Neural cell (in vitro differentiated cells): ENCODE data around the gene HELT. TPM values are rescaled to one million over a fixed set of nuclear protein-coding genes. Genes with fewer than 3 reads are reported as not detected.

ENCODE experiments used
- H2AFZ ChIP-seq: fragments of 200-600, 300-800 bp; sonication (generic), shearing (Covaris generic); 2 replicates; pipeline ENCODE4 v1.6.0; 2014; ENCODE audit warnings: low read depth, mild to moderate bottlenecking, antibody characterized with exemption, low read length, moderate library complexity
- H3F3A ChIP-seq: fragments of 200-600 bp; shearing (Covaris generic); 2 replicates; pipeline ENCODE4 v1.6.1; 2016; ENCODE audit warnings: mild to moderate bottlenecking, moderate library complexity, mixed read lengths, antibody characterized with exemption, low read length; ENCODE audit not compliant: insufficient read depth, poor library complexity, severe bottlenecking
- H3K27ac ChIP-seq: fragments of 200-600, 300-800 bp; sonication (generic), shearing (Covaris generic); 2 replicates; pipeline ENCODE4 v1.5.1; 2014; ENCODE audit warnings: mild to moderate bottlenecking, low read length, moderate library complexity
- H3K27me3 ChIP-seq: fragments of 300-800, 200-600 bp; sonication (generic), shearing (Covaris generic); 2 replicates; pipeline ENCODE4 v1.6.0; 2014; ENCODE audit warnings: mild to moderate bottlenecking, low read depth, low read length, moderate library complexity; ENCODE audit not compliant: insufficient read depth
- H3K36me3 ChIP-seq: fragments of 300-800, 200-600 bp; sonication (generic), shearing (Covaris generic); 2 replicates; pipeline ENCODE4 v1.5.1; 2014; ENCODE audit warnings: mild to moderate bottlenecking, antibody characterized with exemption, low read length, moderate library complexity; ENCODE audit not compliant: insufficient read depth
- H3K4me2 ChIP-seq: fragments of 300-800, 200-600 bp; sonication (generic), shearing (Covaris generic); 2 replicates; pipeline ENCODE4 v1.6.0; 2014; ENCODE audit warnings: mild to moderate bottlenecking, low read length
- H3K4me3 ChIP-seq: fragments of 300-800, 200-600 bp; sonication (generic), shearing (Covaris generic); 2 replicates; pipeline ENCODE4 v1.5.1; 2014; ENCODE audit warnings: mild to moderate bottlenecking, low read length, moderate library complexity
- H3K79me2 ChIP-seq: fragments of 200-600 bp; shearing (Covaris generic); replicated peaks from 2 replicates; pipeline ENCODE4 v1.6.0; 2014; ENCODE audit warnings: mild to moderate bottlenecking, low read length, moderate library complexity; ENCODE audit not compliant: insufficient read depth
- H3K9ac ChIP-seq: fragments of 300-800, 200-600 bp; sonication (generic), shearing (Covaris generic); 2 replicates; pipeline ENCODE4 v1.6.1; 2016; ENCODE audit warnings: mild to moderate bottlenecking, low read length, mixed read lengths
- H3K9me2 ChIP-seq: fragments of 200-600 bp; shearing (Covaris generic); 2 replicates; pipeline ENCODE4 v1.6.1; 2016; ENCODE audit warnings: mild to moderate bottlenecking, low read length, mixed read lengths; ENCODE audit not compliant: insufficient read depth
- H3K9me3 ChIP-seq: fragments of 200-600, 300-800 bp; sonication (generic), shearing (Covaris generic); 2 replicates; pipeline ENCODE4 v1.6.1; 2016; ENCODE audit warnings: mild to moderate bottlenecking, mixed run types, low read length, moderate library complexity, mixed read lengths
- H4K20me1 ChIP-seq: fragments of 200-600 bp; shearing (Covaris generic); 2 replicates; pipeline ENCODE4 v1.6.1; 2016; ENCODE audit warnings: mild to moderate bottlenecking, mixed run types; ENCODE audit not compliant: insufficient read depth
- EP300 ChIP-seq: fragments of 450-650 bp; conservative IDR thresholded peaks from 2 replicates; pipeline ENCODE4 v1.6.1; 2014; ENCODE audit warnings: antibody characterized with exemption, mild to moderate bottlenecking, moderate library complexity; ENCODE audit not compliant: poor library complexity, severe bottlenecking
- EZH2 ChIP-seq: fragments of 200-600, 300-800 bp; shearing (Covaris generic), sonication (generic); IDR thresholded peaks from 2 replicates; pipeline ENCODE4 v1.6.1; 2014; ENCODE audit warnings: antibody characterized with exemption, low read length, borderline replicate concordance, mild to moderate bottlenecking; ENCODE audit not compliant: insufficient read depth, poor library complexity, severe bottlenecking
- MXI1 ChIP-seq: fragments of 450-650 bp; conservative IDR thresholded peaks from 2 replicates; pipeline ENCODE4 v1.6.1; 2014; ENCODE audit warnings: antibody characterized with exemption, mild to moderate bottlenecking; ENCODE audit not compliant: poor library complexity, severe bottlenecking
- POLR2AphosphoS5 ChIP-seq: IDR thresholded peaks from 2 replicates; pipeline ENCODE4 v1.6.1; 2012
- RAD21 ChIP-seq: fragments of 450-650 bp; conservative IDR thresholded peaks from 2 replicates; pipeline ENCODE4 v1.6.1; 2014; ENCODE audit warnings: antibody characterized with exemption, mild to moderate bottlenecking, moderate library complexity
- SMC3 ChIP-seq: fragments of 450-650 bp; conservative IDR thresholded peaks from 2 replicates; pipeline ENCODE4 v1.6.1; 2014; ENCODE audit warnings: antibody characterized with exemption, mild to moderate bottlenecking, moderate library complexity; ENCODE audit not compliant: poor library complexity
- TAF1 ChIP-seq: IDR thresholded peaks from 2 replicates; pipeline ENCODE4 v1.6.1; 2012; ENCODE audit warnings: low read depth
- polyA plus RNA-seq: library from polyadenylated mRNA; depleted of rRNA; stranded (reverse); fragments of >200 nt; gene quantifications from 2 replicates; pipeline ENCODE4 v1.2.3, GENCODE V29; 2014
- TF ChIP-seq, protein P1 (sequence below): IDR thresholded peaks from 2 replicates; pipeline ENCODE4 v1.6.1; 2012; ENCODE audit warnings: borderline replicate concordance
- TF ChIP-seq, protein P2 (sequence below): fragments of 450-650 bp; IDR thresholded peaks from 2 replicates; pipeline ENCODE4 v1.5.1; 2014; ENCODE audit warnings: antibody characterized with exemption, mild to moderate bottlenecking, moderate library complexity; ENCODE audit not compliant: poor library complexity, severe bottlenecking

HELT gene
- polyA plus RNA-seq, 1 donor from 2014 or later, result not detected

DNA sequence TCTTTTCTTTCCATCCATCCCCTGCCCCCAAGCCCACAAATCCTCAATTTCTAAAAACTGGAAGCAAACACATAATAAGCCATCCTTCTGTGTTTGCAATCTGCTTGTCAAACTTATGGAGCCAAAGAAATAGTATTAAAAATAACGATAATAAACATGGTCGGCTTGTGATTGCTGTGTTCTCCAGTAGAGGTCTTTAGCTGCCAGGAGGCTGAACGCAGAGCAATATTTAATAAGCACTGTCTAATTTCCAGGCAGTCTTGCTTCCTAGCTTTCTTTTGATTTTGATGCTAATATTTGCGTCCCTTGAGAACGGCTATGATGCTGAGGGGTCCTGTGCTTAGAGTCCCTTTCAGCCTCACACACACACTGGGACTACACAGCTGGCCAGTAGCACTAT is 3.2 kb upstream of the HELT start:
- no peaks in the 10 kb centered on the region for H3K79me2 ChIP-seq
- H3K9me3 ChIP-seq, result no peaks in the 10 kb centered on the region
- H3K36me3 ChIP-seq, result no peaks in the 10 kb centered on the region
- no peaks in the 10 kb centered on the region for H3K9me2 ChIP-seq
- H3F3A ChIP-seq, result no peaks in the 10 kb centered on the region
- TF ChIP-seq POLR2AphosphoS5, result no peak
- no peak for TF ChIP-seq EZH2
- no peak for TF ChIP-seq TAF1
- no peak for TF ChIP-seq RAD21
- TF ChIP-seq, protein P1, sequence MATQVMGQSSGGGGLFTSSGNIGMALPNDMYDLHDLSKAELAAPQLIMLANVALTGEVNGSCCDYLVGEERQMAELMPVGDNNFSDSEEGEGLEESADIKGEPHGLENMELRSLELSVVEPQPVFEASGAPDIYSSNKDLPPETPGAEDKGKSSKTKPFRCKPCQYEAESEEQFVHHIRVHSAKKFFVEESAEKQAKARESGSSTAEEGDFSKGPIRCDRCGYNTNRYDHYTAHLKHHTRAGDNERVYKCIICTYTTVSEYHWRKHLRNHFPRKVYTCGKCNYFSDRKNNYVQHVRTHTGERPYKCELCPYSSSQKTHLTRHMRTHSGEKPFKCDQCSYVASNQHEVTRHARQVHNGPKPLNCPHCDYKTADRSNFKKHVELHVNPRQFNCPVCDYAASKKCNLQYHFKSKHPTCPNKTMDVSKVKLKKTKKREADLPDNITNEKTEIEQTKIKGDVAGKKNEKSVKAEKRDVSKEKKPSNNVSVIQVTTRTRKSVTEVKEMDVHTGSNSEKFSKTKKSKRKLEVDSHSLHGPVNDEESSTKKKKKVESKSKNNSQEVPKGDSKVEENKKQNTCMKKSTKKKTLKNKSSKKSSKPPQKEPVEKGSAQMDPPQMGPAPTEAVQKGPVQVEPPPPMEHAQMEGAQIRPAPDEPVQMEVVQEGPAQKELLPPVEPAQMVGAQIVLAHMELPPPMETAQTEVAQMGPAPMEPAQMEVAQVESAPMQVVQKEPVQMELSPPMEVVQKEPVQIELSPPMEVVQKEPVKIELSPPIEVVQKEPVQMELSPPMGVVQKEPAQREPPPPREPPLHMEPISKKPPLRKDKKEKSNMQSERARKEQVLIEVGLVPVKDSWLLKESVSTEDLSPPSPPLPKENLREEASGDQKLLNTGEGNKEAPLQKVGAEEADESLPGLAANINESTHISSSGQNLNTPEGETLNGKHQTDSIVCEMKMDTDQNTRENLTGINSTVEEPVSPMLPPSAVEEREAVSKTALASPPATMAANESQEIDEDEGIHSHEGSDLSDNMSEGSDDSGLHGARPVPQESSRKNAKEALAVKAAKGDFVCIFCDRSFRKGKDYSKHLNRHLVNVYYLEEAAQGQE, result no peak
- TF ChIP-seq EP300, result no peak
- TF ChIP-seq, protein P2, sequence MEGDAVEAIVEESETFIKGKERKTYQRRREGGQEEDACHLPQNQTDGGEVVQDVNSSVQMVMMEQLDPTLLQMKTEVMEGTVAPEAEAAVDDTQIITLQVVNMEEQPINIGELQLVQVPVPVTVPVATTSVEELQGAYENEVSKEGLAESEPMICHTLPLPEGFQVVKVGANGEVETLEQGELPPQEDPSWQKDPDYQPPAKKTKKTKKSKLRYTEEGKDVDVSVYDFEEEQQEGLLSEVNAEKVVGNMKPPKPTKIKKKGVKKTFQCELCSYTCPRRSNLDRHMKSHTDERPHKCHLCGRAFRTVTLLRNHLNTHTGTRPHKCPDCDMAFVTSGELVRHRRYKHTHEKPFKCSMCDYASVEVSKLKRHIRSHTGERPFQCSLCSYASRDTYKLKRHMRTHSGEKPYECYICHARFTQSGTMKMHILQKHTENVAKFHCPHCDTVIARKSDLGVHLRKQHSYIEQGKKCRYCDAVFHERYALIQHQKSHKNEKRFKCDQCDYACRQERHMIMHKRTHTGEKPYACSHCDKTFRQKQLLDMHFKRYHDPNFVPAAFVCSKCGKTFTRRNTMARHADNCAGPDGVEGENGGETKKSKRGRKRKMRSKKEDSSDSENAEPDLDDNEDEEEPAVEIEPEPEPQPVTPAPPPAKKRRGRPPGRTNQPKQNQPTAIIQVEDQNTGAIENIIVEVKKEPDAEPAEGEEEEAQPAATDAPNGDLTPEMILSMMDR, result no peak
- no peak for TF ChIP-seq SMC3
- no peak for TF ChIP-seq MXI1
- H3K9ac ChIP-seq, result no peak overlapping the region
- H4K20me1 ChIP-seq, result no peaks in the 10 kb centered on the region
- peaks cover 99% of the 10 kb centered on the region for H3K27me3 ChIP-seq
- no peak overlapping the region for H3K27ac ChIP-seq
- no peak overlapping the region for H3K4me3 ChIP-seq
- H2AFZ ChIP-seq, result no peak overlapping the region
- no peak overlapping the region for H3K4me2 ChIP-seq

DNA sequence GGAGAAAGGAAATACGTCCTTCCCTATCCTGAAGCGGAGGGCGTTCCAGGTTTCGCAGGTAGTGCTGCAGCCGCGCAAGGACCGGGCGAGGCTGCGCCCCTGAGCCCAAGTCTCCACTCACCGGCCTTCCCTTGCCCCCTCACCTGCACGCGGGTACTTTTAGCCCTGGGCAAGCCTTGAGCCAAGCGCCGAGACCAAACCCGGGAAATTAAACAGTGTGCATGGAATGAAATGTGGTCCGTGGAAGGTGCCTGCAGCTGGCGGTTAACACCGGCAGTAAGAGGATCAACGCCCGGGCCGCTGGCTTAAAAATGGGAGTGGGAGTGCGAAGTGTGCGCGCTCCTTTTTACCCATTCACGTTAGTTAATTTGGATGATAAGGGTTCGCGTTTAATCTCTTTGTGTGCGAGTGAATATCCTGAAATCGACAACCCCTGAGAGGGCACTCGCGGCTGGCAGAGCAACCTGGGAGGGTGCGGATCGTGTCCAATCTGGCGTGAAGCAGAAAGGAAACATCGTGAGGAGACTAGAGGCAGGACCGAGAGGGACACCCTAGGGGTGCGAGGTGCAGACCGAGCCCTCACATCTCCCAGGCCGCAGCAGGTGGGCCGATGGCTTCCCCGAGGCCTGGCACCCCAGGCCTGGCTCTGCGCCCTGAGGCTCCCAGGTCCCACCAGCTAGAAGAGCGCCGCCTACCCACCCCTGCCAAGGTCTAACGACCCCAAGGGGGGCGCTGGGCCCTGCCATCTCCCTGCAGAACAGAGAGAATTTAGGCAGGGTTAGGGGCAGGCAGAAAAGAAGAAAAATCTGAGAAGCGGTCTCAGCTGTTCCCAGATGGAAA is 2.0 kb upstream of the HELT start:
- no peak overlapping the region for H3K27ac ChIP-seq
- H3K9ac ChIP-seq, result no peak overlapping the region
- H4K20me1 ChIP-seq, result no peaks in the 10 kb centered on the region
- peaks cover 100% of the 10 kb centered on the region for H3K27me3 ChIP-seq
- no peaks in the 10 kb centered on the region for H3F3A ChIP-seq
- H3K36me3 ChIP-seq, result no peaks in the 10 kb centered on the region
- H3K9me3 ChIP-seq, result no peaks in the 10 kb centered on the region
- H3K4me2 ChIP-seq, result no peak overlapping the region
- H3K79me2 ChIP-seq, result no peaks in the 10 kb centered on the region
- no peak overlapping the region for H2AFZ ChIP-seq
- TF ChIP-seq, protein P1, result no peak
- TF ChIP-seq EP300 (no peak), MXI1 (no peak), EZH2 (peak; percentile 31), SMC3 (no peak), POLR2AphosphoS5 (no peak)
- H3K4me3 ChIP-seq, result peak overlapping the region; percentile 29
- no peaks in the 10 kb centered on the region for H3K9me2 ChIP-seq
